Endothelial cell of umbilical vein (primary cell): ENCODE data around the gene COL26A1. TPM values are rescaled to one million over a fixed set of nuclear protein-coding genes. Genes with fewer than 3 reads are reported as not detected.

Experiments
- BruUV-seq: library from RNA; stranded (reverse); fragments of 400-500 nt; replicated peaks from 2 replicates; lab custom pipeline; 2021; lab: Mats Ljungman, UMichigan
- CTCF ChIA-PET: fragments of 300-600, 350-600 bp; sonication (Branson Sonifier 250); formaldehyde crosslinking; loops from one replicate; lab custom pipeline; 2021; ENCODE audit warnings: antibody characterized with exemption, inconsistent platforms; lab: Charles Lee
- POLR2A ChIA-PET: fragments of 300-600, 350-600 bp; sonication (Branson Sonifier 250); formaldehyde crosslinking; loops from one replicate; lab custom pipeline; 2021; ENCODE audit warnings: antibody characterized with exemption, inconsistent platforms; lab: Charles Lee
- DNase-seq: peaks from one replicate; pipeline ENCODE4 v3.0.0-alpha.2; 2011; ENCODE audit warnings: low read depth, low spot score
- FAIRE-seq: peaks from 2 replicates; lab custom pipeline; 2011; peaks lifted over from hg19 to GRCh38; lab: Jason Lieb, UNC
- H2AFZ ChIP-seq: 2 replicates; pipeline ENCODE4 v1.6.0; 2012; ENCODE audit warnings: low read depth, low read length, control low read depth, inconsistent platforms
- H3K27ac ChIP-seq: 2 replicates; pipeline ENCODE4 v1.5.1; 2011; ENCODE audit warnings: low read depth, mild to moderate bottlenecking, control low read depth, low read length, moderate library complexity; ENCODE audit not compliant: insufficient read depth
- H3K27me3 ChIP-seq, 2 experiments: 2 replicates each; pipeline versions ENCODE4 v1.6.0 to v1.6.1; 2011; ENCODE audit warnings: low read length in 2 of 2, mixed read lengths in 1 of 2; ENCODE audit not compliant: control insufficient read depth in 2 of 2, insufficient read depth in 2 of 2
- H3K36me3 ChIP-seq, 2 experiments: 2 replicates in 1 of 2; 3 replicates in 1 of 2; pipeline ENCODE4 v1.5.1; 2011; ENCODE audit warnings: low read length in 2 of 2, mild to moderate bottlenecking in 1 of 2, moderate library complexity in 1 of 2; ENCODE audit not compliant: control insufficient read depth in 2 of 2, insufficient read depth in 2 of 2; ENCODE audit errors: extremely low read depth in 1 of 2
- H3K4me1 ChIP-seq: 3 replicates; pipeline ENCODE4 v1.5.1; 2011; ENCODE audit warnings: mild to moderate bottlenecking, low read length; ENCODE audit not compliant: control insufficient read depth, insufficient read depth; ENCODE audit errors: extremely low read depth
- H3K4me2 ChIP-seq: 2 replicates; pipeline ENCODE4 v1.6.1; 2011; ENCODE audit warnings: low read length, control low read depth, mixed read lengths; ENCODE audit not compliant: insufficient read depth
- H3K4me3 ChIP-seq, 3 experiments: fragments of 200-600 bp in 1 of 3; sonication (generic), shearing (Covaris generic) in 1 of 3; replicated peaks in 1 of 3; 2 replicates each; pipeline ENCODE4 v1.5.1; 2011 to 2016; ENCODE audit warnings: control low read depth in 3 of 3, low read length in 3 of 3, mild to moderate bottlenecking in 2 of 3, inconsistent platforms in 1 of 3, low read depth in 1 of 3, moderate library complexity in 1 of 3; ENCODE audit not compliant: insufficient read depth in 1 of 3
- H3K79me2 ChIP-seq: 2 replicates; pipeline ENCODE4 v1.6.0; 2012; ENCODE audit warnings: low read length, inconsistent platforms; ENCODE audit not compliant: control insufficient read depth, insufficient read depth
- H3K9ac ChIP-seq: replicated peaks from 2 replicates; pipeline ENCODE3; 2011; ENCODE audit warnings: low read length, control low read depth; ENCODE audit not compliant: insufficient read depth; ENCODE audit errors: extremely low read depth
- H3K9me1 ChIP-seq: replicated peaks from 3 replicates; pipeline ENCODE4 v1.6.0; 2011; ENCODE audit warnings: mild to moderate bottlenecking, low read length; ENCODE audit not compliant: control insufficient read depth, insufficient read depth; ENCODE audit errors: extremely low read depth
- H3K9me3 ChIP-seq: replicated peaks from 2 replicates; pipeline ENCODE4 v1.5.1; 2012; ENCODE audit warnings: low read length, inconsistent platforms; ENCODE audit not compliant: control insufficient read depth, insufficient read depth
- H4K20me1 ChIP-seq: replicated peaks from 2 replicates; pipeline ENCODE3; 2011; ENCODE audit warnings: mild to moderate bottlenecking, low read length; ENCODE audit not compliant: control insufficient read depth, insufficient read depth; ENCODE audit errors: extremely low read depth
- EZH2 ChIP-seq: IDR thresholded peaks from 2 replicates; pipeline ENCODE4 v1.6.1; 2012; ENCODE audit warnings: borderline replicate concordance, low read depth, mild to moderate bottlenecking, moderate library complexity, low read length, inconsistent platforms; ENCODE audit not compliant: severe bottlenecking
- GATA2 ChIP-seq: IDR thresholded peaks from 2 replicates; pipeline ENCODE4 v1.7.0; 2011; ENCODE audit warnings: low read depth, mild to moderate bottlenecking, moderate library complexity, mixed read lengths, low read length; ENCODE audit not compliant: insufficient read length, insufficient read depth
- POLR2A ChIP-seq: IDR thresholded peaks from 2 replicates; pipeline ENCODE4 v1.6.1; 2012; ENCODE audit warnings: low read depth, mild to moderate bottlenecking, control low read depth, low read length
- dilution Hi-C: fragments of 300-500 bp; cut with MboI; formaldehyde crosslinking; loops from one replicate; pipeline ENCODE4 v1.15.0; 2019; ENCODE audit warnings: low sequenced_read_pairs; ENCODE audit not compliant: extremely low pct_ligation_motif_present
- intact Hi-C: fragments of 100-400 bp; cut with micrococcal nuclease; formaldehyde crosslinking; loops from one replicate; pipeline ENCODE4 v1.10.0; 2022
- polyA plus RNA-seq, 4 experiments: library from polyadenylated mRNA; depleted of rRNA in 3 of 4; stranded (reverse) in 3 of 4; unstranded in 1 of 4; fragments of >200 nt; gene quantifications; 2 replicates each; pipeline versions ENCODE4 v1.2.1 to v1.2.3, GENCODE V29; 2011 to 2012; ENCODE audit warnings: missing spikeins in 1 of 4
- total RNA-seq: library from RNA; stranded (reverse); gene quantifications from 2 replicates; pipeline ENCODE4 v1.2.3, GENCODE V29; 2021
- TF ChIP-seq, protein P1 (sequence below): IDR thresholded peaks from 2 replicates; pipeline ENCODE4 v1.6.1; 2011; ENCODE audit not compliant: insufficient read depth, insufficient read length
- TF ChIP-seq, protein P2 (sequence below), 2 donors: IDR thresholded peaks; 1 replicate in 1 of 2; 2 replicates in 1 of 2; pipeline ENCODE4 v1.5.1; 2011; ENCODE audit warnings: low read length in 2 of 2, mild to moderate bottlenecking in 2 of 2, moderate library complexity in 2 of 2, control low read depth in 1 of 2, inconsistent platforms in 1 of 2, low read depth in 1 of 2; ENCODE audit not compliant: insufficient read depth in 1 of 2; ENCODE audit errors: extremely low read depth in 1 of 2

Gene COL26A1
- total and polyA plus RNA-seq, 2 donors (not counting 3 experiments of a cell fraction or from before 2014, with no cell fraction given) = not detected

DNA sequence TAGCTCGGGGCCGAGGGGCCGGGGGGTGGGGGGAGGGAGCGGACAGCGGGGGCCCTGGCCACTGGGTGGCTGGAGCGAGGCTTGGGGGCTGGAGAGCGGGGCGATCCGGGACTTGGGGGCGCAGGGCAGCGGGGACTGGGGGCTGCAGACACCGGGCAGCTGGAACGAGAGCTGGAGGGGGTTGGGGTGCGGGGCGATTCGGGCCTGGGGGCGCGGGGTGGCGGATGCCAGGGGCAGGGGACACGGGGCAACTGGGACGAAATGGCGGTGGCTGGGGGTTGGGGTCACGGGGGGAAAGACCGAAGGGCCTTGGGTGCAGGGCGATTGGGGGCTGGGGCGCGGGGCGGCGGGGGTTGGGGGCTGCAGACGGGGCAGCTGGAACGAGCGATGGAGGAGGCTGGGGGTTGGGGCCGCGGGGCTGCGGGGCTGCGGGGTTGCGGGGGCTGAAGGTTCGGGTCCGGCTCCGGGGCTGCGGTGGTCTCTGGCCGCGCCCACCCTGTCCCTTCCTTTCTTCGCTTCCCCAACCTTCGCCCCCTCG lies 590 bp downstream of the COL26A1 start:
- CTCF ChIA-PET = interaction anchor here (0.6 to 5.4 kb wide), 14 partner anchors 9 to 325 kb away, joined by 3 to 33 read pairs (median 4); partner anchors contain the start of gene IFT22
- no peaks in the 10 kb centered on the region for H3K9me1 ChIP-seq
- no peak overlapping the region for H3K4me2 ChIP-seq
- peaks cover 10 to 24% of the 10 kb centered on the region in 2 experiments for H3K27me3 ChIP-seq
- dilution Hi-C loops = no loop called here
- POLR2A ChIA-PET = no interaction called here
- no peaks in the 10 kb centered on the region for H3K9me3 ChIP-seq
- no peak for DNase-seq
- no peak for FAIRE-seq
- H3K79me2 ChIP-seq = no peaks in the 10 kb centered on the region
- H3K4me3 ChIP-seq = peak overlapping the region in 1 of 3 experiments; percentile 34
- BruUV-seq = no TSS peak
- H3K36me3 ChIP-seq = no peaks in the 10 kb centered on the region
- intact Hi-C loops = no loop called here
- TF ChIP-seq, protein P1, sequence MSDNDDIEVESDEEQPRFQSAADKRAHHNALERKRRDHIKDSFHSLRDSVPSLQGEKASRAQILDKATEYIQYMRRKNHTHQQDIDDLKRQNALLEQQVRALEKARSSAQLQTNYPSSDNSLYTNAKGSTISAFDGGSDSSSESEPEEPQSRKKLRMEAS = no peak
- TF ChIP-seq, protein P2, sequence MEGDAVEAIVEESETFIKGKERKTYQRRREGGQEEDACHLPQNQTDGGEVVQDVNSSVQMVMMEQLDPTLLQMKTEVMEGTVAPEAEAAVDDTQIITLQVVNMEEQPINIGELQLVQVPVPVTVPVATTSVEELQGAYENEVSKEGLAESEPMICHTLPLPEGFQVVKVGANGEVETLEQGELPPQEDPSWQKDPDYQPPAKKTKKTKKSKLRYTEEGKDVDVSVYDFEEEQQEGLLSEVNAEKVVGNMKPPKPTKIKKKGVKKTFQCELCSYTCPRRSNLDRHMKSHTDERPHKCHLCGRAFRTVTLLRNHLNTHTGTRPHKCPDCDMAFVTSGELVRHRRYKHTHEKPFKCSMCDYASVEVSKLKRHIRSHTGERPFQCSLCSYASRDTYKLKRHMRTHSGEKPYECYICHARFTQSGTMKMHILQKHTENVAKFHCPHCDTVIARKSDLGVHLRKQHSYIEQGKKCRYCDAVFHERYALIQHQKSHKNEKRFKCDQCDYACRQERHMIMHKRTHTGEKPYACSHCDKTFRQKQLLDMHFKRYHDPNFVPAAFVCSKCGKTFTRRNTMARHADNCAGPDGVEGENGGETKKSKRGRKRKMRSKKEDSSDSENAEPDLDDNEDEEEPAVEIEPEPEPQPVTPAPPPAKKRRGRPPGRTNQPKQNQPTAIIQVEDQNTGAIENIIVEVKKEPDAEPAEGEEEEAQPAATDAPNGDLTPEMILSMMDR (IDR thresholded peaks at IDR 0.05; ENCODE audit: extremely low read depth in 1 of 2, insufficient read depth in 1 of 2, low read depth in 1 of 2, low read length in 2 of 2) = no peak
- TF ChIP-seq GATA2 (no peak), EZH2 (no peak), POLR2A (no peak)
- peak overlapping the region; percentile 44 for H2AFZ ChIP-seq
- no peak overlapping the region for H3K27ac ChIP-seq
- H3K9ac ChIP-seq = no peak overlapping the region
- peaks cover 3% of the 10 kb centered on the region for H3K4me1 ChIP-seq
- H4K20me1 ChIP-seq = no peaks in the 10 kb centered on the region
